HAP-1 (cell line): ENCODE measurements around the gene VDAC2.

Experiments used
- DNase-seq, 2 experiments: peaks; one replicate each; pipeline ENCODE4 v3.0.0-alpha.2; 2016 to 2020; ENCODE audit warnings: low spot score in 2 of 2
- H3K27me3 ChIP-seq: fragments of 250-450 bp; sonication (Bioruptor Pico); 2 replicates; pipeline ENCODE4 v1.5.1; 2020; ENCODE audit warnings: low read depth, mild to moderate bottlenecking, moderate library complexity
- H3K36me3 ChIP-seq: fragments of 250-450 bp; sonication (Bioruptor Pico); replicated peaks from 2 replicates; pipeline ENCODE4 v1.5.1; 2020; ENCODE audit warnings: mild to moderate bottlenecking
- H3K4me1 ChIP-seq: fragments of 250-450 bp; sonication (Bioruptor Pico); 2 replicates; pipeline ENCODE4 v1.5.1; 2020; ENCODE audit warnings: mild to moderate bottlenecking
- H3K4me3 ChIP-seq: fragments of 250-450 bp; sonication (Bioruptor Pico); 2 replicates; pipeline ENCODE4 v1.5.1; 2020; ENCODE audit warnings: mild to moderate bottlenecking, moderate library complexity
- H3K9me3 ChIP-seq: fragments of 250-450 bp; sonication (Bioruptor Pico); 2 replicates; pipeline ENCODE4 v1.5.1; 2020; ENCODE audit warnings: mild to moderate bottlenecking, moderate library complexity
- in situ Hi-C: fragments of 300-500 bp; cut with MboI; formaldehyde crosslinking; loops from 3 replicates; pipeline ENCODE4 v1.14.3; 2020; ENCODE audit warnings: low sequenced_read_pairs, inconsistent platforms, mixed read lengths

Gene VDAC2

DNA sequence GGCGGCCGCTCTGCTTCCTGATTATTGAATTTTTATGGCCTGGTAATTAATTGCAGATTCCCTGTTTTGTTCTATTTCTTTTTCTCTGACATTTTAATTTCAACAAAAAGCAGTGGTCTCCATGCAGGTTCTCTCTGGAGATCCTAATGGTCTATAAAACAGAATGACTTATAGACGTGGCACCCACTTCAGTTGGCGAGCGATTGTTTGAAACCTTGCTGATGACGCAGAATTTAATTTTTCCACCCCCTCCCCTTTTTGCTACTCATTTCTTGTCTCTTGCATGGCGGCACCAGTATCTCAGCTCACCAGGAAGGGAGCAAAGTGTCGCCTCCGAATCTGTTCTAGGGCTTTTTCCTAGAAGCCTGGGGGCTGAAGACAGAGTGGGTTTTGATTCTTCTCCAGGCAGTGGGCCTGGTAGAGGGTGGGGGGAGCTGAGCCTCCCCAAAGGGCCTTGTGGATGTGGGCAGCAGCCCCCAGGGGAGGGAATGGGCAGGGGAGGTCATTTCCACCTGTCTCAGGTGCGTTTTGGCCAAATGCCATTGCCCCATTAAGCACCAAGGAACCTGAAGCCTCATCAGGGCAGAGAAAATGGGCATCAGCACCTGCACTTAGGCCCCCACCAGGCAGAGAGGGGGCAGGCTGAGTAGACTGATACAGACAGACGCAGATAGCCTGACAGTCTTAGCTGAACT is 28.6 kb downstream of the VDAC2 start:
- H3K9me3 ChIP-seq = no peaks in the 10 kb centered on the region
- in situ Hi-C loops = loop anchor here (10.0 kb wide), 1 partner anchor 974 kb away; no protein-coding TSS in a partner anchor
- no peaks in the 10 kb centered on the region; the same call in 1 of the 2 replicates for H3K4me1 ChIP-seq
- DNase-seq = no peak
- H3K36me3 ChIP-seq = no peaks in the 10 kb centered on the region
- no peaks in the 10 kb centered on the region for H3K27me3 ChIP-seq
- H3K4me3 ChIP-seq = no peak overlapping the region

DNA sequence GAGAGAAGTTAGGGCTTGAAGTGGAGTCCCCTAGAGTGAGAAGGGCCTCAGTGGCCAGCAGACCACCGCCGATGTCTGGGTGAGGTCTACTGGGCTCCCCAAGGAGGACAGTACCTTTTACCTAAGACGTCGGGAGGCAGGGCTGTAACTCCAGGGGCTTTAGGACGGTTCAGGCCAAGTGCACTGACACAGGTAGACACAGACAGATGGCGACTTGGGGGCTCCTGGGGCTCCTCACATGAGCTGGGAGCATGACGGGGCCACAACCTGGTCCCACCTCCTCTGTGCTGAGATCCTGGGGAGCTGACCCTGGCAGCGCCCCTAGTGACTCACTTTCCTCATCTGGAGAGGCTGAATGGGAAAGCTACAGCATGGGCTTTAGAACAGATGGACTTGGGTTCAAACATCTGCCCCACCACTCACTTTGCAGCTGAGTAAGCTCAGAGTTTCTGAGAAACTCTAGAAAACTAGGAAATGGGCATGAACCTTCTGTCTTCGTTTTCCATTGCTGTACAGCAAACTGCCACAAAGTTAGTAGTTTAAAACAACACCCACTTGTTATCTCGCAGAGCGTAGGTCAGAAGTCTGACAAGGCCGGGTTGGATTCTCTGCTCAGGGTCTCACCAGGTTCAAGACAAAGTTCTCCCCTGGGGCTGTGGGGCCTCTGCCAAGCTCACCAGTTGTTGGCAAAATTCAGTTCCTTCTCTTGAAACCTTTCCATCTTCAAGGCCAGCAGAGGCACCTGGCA is 29.9 kb downstream of the VDAC2 start:
- Histone ChIP-seq H3K36me3 (no peaks in the 10 kb centered on the region), H3K27me3 (no peaks in the 10 kb centered on the region), H3K9me3 (no peaks in the 10 kb centered on the region), H3K4me3 (no peak overlapping the region), H3K4me1 (no peaks in the 10 kb centered on the region; the same call in 1 of the 2 replicates)
- in situ Hi-C loops = no loop called here
- no peak for DNase-seq

DNA sequence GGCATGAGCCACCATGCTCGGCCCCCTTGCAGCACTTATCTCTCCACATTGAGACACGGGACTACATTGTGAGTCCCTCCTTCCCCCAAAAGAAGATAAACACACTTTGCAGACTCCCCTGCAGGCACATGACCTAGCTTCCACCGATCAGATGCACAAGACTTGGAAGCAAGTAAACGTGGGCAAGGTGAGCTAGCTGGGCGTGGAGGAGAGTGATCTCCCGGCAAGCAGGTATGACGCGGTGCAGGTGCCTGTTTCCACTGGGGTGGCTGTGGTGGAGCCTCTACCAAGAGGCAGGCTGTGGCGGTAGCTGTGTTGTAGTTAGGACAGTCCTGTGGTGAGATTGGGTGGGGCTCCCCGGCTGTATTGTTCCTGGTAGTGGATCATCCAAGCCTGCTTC is 32.8 kb downstream of the VDAC2 start:
- Histone ChIP-seq H3K4me3 (no peak overlapping the region), H3K9me3 (no peaks in the 10 kb centered on the region), H3K27me3 (no peaks in the 10 kb centered on the region), H3K36me3 (no peaks in the 10 kb centered on the region), H3K4me1 (no peaks in the 10 kb centered on the region)
- in situ Hi-C loops = no loop called here
- no peak for DNase-seq

DNA sequence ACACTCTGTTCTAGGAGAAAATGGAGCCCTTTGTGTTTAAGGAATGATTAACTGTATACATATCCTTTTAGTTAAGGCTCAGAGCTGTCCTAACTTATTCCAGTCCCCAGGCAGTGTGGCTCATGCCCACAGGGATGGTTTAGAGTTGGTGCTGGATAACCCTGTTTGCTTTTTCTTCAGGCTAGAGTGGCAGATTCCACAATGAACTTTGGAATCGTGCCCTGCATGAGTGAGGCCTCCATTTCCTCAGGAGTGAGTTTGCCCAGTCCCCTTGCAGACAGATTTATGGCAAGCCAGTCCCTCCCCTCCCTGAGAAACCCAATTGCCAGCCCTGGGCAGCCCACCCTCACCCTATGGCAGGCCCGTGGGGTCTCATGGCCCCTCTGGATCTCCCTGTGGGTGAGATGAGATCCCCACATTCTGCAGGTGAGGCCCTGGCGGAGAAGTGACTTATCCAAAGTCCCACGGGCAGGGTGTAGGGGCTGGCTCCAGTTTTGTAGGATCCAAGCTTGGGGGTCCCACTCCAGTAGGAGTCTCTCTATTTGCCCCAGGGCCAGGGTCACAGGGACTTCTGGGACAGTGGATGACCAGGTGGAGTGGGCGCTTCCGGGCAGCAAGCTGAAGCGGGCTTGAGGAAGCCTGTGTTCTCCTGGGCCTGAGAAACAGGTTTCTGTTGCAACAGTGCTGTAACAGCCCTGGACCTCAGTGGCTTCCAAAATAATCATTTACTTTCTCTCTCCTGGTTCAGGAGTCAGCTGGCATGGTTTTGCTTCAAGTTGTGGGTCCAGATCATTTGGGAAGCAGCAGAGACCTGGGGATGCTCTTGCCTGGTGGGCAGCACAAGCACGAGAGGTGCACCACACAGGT is 34.1 kb downstream of the VDAC2 start:
- no peaks in the 10 kb centered on the region for H3K4me1 ChIP-seq
- no peaks in the 10 kb centered on the region for H3K9me3 ChIP-seq
- no peaks in the 10 kb centered on the region for H3K27me3 ChIP-seq
- in situ Hi-C loops = no loop called here
- H3K36me3 ChIP-seq = no peaks in the 10 kb centered on the region
- H3K4me3 ChIP-seq = no peak overlapping the region
- no peak for DNase-seq

DNA sequence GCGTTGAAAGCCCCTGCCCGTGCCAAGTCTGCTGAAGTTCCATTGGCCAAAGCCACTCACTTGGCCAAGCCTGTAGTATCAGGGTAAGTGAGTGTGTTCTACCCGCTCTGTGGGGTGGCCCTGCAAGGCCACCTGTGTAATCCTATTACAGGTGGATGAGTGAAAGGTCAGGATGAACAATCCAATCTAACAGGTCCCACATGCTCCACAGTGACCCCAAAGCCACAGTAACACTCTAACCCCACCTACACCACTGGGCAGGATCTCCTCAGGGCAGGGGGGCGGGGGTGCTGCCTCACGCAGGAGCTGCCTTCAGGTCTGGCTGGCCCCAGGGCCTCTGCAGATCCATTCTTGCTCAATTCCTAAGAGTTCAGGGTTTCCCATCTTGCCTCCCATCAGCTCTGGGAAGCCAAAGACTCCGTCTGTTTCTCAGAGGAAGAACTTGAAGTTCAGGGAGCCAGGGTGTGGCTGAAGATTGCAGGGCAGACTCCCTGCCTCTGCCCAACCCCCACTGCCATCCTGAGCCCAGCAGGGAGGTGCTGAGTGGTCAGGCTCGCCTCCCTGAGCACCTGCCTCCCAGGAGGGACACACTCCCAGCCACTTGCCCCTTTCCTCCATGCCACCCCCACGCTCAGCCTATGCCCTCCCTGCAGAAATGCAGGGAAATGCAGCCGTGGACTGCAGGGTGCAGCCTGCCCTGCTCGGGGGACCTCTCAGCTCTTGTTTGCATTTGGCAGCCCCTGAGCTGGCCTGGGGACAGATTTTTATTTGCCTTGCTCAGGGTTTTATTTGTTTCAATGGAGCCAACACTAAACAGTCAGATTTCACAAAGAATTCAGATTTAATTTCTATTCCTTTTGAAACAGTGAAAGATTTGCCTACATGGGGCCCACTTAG is 35.0 kb downstream of the VDAC2 start:
- in situ Hi-C loops = no loop called here
- H3K4me1 ChIP-seq = no peaks in the 10 kb centered on the region
- H3K36me3 ChIP-seq = no peaks in the 10 kb centered on the region
- H3K9me3 ChIP-seq = no peaks in the 10 kb centered on the region
- DNase-seq = no peak
- no peaks in the 10 kb centered on the region for H3K27me3 ChIP-seq
- H3K4me3 ChIP-seq = no peak overlapping the region

DNA sequence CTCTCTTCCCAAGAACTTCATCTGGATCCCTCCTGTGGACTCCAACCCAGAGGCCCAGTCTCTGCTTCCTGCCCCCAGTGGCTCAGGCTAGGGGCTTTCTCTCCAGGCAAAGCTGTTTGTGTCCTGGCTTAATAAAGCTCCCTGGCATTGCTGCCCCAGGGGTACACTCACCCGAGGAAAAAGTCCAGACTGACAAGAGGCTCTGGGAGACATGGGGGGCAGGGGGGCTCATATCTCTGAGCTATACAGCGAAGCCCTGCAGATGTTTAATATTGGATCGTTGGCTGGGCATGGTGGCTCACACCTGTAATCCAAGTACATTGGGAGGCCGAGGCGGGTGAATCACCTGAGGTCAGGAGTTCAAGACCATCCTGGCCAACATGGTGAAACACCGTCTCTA is 35.9 kb downstream of the VDAC2 start:
- Histone ChIP-seq H3K4me3 (no peak overlapping the region), H3K36me3 (no peaks in the 10 kb centered on the region), H3K9me3 (no peaks in the 10 kb centered on the region), H3K4me1 (no peaks in the 10 kb centered on the region), H3K27me3 (no peaks in the 10 kb centered on the region)
- in situ Hi-C loops = no loop called here
- no peak for DNase-seq

DNA sequence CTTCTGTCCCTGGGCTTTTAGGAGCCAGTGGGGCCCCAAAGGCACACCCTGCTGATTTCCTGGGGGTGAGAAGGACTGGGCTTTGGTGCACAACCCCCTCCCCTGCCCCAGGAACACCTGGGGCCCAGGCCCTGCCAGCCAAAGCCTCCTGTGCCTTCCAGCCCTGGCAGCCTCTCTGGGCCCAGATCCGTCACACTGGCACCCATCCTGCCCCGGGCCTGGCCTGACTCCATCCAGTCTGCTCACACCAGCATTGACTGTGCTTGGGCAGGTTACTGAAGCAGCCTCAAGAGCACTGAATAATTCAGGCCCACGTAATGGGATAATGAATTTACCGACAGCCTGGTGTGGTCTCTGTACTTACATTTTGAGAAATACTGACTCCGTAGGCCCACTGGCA is 37.2 kb downstream of the VDAC2 start:
- H3K36me3 ChIP-seq = no peaks in the 10 kb centered on the region
- H3K4me3 ChIP-seq = no peak overlapping the region
- in situ Hi-C loops = no loop called here
- H3K4me1 ChIP-seq = no peaks in the 10 kb centered on the region
- no peak for DNase-seq
- H3K9me3 ChIP-seq = no peaks in the 10 kb centered on the region
- H3K27me3 ChIP-seq = no peaks in the 10 kb centered on the region

DNA sequence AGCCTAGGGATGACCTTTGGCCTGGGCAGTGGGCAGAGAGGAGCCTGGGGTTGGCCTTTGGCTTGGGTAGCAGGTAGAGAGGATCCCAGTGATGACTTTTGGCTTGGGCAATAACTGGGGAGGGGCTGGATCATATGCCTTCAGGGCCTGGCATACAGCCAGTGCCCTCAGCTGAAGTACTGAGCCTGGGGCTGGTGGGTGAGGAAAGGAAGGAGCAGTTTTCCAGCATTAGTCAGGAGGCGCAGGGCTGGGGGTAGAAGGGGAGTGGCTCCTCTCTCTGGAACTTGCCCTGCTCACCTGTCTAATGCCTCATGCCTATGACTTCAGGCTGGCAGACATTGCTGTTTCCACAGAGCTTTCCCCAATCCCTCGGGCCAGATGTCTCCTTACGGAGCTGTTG is 40.3 kb downstream of the VDAC2 start:
- no peaks in the 10 kb centered on the region for H3K27me3 ChIP-seq
- no peak overlapping the region for H3K4me3 ChIP-seq
- no peaks in the 10 kb centered on the region for H3K36me3 ChIP-seq
- no peak for DNase-seq
- no peaks in the 10 kb centered on the region for H3K9me3 ChIP-seq
- H3K4me1 ChIP-seq = no peaks in the 10 kb centered on the region
- in situ Hi-C loops = no loop called here

DNA sequence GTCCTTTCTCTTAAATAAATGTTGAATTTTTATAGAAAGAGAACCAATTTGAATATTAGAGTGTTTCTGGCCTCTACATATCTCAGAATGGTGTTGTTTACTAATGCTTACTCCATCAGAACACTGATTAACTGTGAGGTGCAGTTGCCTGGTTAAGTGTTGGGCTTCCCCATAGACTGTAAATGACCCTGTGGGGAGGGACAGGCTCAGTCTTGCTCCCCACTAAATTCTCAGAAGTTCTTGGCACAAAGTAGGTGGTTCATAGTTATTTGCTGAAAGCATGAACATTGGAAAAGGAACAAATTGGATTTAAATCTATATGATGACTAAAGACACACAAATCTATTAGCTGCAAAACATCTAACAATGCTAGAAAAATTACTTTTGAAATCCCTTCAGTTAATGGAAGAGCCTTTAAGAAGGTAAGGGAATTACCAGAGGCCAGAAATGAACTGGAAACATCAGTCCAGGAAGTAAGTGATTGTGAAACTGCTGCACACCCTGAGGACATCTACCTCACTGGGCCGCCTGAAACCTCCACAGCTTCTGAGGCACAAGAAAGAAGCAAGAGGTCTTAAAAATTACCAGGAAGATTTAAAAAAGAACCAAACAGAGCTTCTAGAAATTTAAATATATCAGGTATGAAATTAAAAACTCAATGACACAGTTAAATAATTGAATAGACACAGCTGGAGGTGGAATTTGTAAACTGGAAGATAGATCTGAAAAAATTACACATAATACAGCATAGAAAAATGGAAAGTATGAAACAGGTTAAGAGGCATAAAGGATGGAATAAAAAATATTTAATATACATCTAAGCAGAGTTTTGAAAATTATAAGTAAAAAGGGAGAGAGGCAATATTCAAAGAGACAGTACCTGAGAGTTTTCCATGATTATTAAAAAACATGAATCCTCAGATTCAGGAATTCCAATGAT is 43.0 kb downstream of the VDAC2 start:
- in situ Hi-C loops = no loop called here
- Histone ChIP-seq H3K36me3 (no peaks in the 10 kb centered on the region), H3K4me1 (no peaks in the 10 kb centered on the region), H3K4me3 (no peak overlapping the region), H3K9me3 (no peaks in the 10 kb centered on the region), H3K27me3 (no peaks in the 10 kb centered on the region)
- no peak for DNase-seq

DNA sequence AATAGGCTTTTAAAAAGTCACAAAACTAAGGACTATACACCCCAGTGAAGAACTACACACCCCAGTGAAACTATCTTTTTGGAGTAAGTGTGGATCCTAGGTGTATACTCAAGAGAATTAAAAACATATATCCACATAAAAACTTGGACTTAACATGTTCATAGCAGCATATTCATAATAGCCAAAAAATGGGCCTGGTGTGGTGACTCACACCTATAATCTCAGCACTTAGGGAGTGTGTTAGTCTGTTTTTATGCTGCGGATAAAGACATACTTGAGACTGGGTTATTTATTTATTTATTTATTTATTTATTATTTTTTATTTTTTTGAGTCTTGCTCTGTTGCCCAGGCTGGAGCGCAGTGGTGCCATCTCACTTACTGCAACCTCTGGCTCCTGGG is 44.1 kb downstream of the VDAC2 start:
- Histone ChIP-seq H3K27me3 (no peaks in the 10 kb centered on the region), H3K4me3 (no peak overlapping the region), H3K4me1 (no peaks in the 10 kb centered on the region), H3K36me3 (no peaks in the 10 kb centered on the region), H3K9me3 (no peaks in the 10 kb centered on the region)
- no peak for DNase-seq
- in situ Hi-C loops = no loop called here

DNA sequence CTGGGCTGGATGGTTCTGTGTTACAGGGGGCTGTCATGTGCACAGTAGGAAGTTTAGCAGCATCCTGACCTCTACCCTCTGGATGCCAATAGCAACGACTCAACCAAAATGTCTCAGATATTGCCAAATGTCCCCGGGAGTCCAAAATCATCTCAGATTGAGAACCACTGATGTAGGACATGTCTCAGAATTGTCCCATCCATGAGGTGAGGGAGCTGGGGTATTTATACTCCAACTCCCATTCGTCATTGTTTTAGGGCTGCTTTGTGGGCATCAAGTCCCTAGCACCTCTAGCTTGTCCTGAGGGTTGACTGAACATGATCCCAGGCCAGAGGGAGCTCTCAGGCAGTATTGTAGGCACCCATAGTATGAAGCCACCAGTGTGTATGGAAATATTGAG is 50.4 kb downstream of the VDAC2 start:
- DNase-seq = no peak
- Histone ChIP-seq H3K27me3 (no peaks in the 10 kb centered on the region), H3K4me1 (no peaks in the 10 kb centered on the region), H3K4me3 (no peak overlapping the region), H3K36me3 (no peaks in the 10 kb centered on the region), H3K9me3 (no peaks in the 10 kb centered on the region)
- in situ Hi-C loops = no loop called here

DNA sequence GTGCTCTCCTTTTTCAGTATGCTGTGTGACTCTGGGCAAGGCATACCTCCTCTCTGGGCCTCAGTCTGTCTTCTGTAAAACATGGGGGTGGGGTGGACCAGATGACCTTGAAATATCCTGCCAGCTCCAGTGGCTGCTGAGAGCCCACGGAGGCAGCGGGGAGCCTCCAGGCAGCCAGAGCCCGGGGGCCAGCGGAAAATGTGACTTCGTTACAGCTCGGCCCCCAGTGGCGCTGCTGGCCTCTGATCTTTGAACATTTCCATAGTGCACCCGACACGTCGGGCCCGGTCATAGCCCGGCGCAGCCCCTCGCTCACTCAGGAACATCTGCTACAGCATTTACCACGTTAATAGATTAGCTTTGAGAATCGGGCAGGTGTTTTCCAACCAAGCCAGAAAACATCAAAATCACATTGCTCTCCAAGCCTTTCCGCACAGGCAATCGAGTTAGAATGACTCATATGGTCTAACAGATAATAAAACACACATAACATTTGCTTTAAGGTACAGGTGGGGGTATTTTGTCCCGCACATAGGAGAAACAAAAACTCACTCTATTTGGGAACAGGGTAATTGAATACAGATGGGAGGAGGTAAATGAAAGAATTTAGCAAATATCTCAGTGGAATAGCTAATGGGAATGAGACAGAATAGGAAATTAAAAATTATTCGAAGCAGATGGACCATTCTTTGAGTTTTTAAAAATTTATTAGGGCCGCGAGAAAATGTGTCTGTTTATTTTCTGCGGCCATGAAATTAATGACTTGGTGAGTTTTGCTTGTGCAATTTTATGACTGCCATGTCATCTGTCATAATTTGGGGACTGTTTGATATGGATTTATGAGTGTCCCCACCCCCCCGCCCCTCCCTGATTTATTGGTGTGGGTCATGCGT is 51.5 kb downstream of the VDAC2 start:
- no peak overlapping the region for H3K4me3 ChIP-seq
- no peaks in the 10 kb centered on the region for H3K4me1 ChIP-seq
- H3K9me3 ChIP-seq = no peaks in the 10 kb centered on the region
- H3K27me3 ChIP-seq = no peaks in the 10 kb centered on the region
- no peaks in the 10 kb centered on the region for H3K36me3 ChIP-seq
- in situ Hi-C loops = no loop called here
- no peak for DNase-seq
